Suprapubic skin (tissue), 4 donors: ENCODE data around the gene MED10. TPM values are rescaled to one million over a fixed set of nuclear protein-coding genes. Genes with fewer than 3 reads are reported as not detected.

ENCODE experiments used
- DNase-seq, 2 donors: peaks; one replicate each; pipeline ENCODE4 v3.0.0-alpha.2; 2019; ENCODE audit warnings: low spot score in 2 of 2
- H3K27ac ChIP-seq: fragments of 200-600 bp; sonication (generic); one replicate; pipeline ENCODE4 v1.5.1; 2019
- H3K27me3 ChIP-seq: fragments of 200-600 bp; sonication (generic); one replicate; pipeline ENCODE4 v1.5.1; 2019
- H3K36me3 ChIP-seq: fragments of 200-600 bp; sonication (generic); one replicate; pipeline ENCODE4 v1.5.1; 2019
- H3K4me1 ChIP-seq: fragments of 200-600 bp; sonication (generic); one replicate; pipeline ENCODE4 v1.5.1; 2019
- H3K4me3 ChIP-seq: fragments of 200-600 bp; sonication (generic); one replicate; pipeline ENCODE4 v1.5.1; 2019; ENCODE audit warnings: mild to moderate bottlenecking
- H3K9me3 ChIP-seq: fragments of 200-600 bp; sonication (generic); one replicate; pipeline ENCODE4 v1.5.1; 2019
- CTCF ChIP-seq, 2 donors: fragments of 200-600 bp in 1 of 2; fragments of 450-650 bp in 1 of 2; sonication (generic) in 1 of 2; IDR thresholded peaks; one replicate each; pipeline ENCODE4 v1.5.1; 2016 to 2019; ENCODE audit warnings: antibody characterized with exemption in 2 of 2, mild to moderate bottlenecking in 1 of 2, moderate library complexity in 1 of 2
- EP300 ChIP-seq: sonication (generic); formaldehyde crosslinking; IDR thresholded peaks from one replicate; pipeline ENCODE4 v1.6.1; 2017; ENCODE audit warnings: antibody characterized with exemption
- POLR2A ChIP-seq, 2 donors: fragments of 450-650 bp; IDR thresholded peaks; one replicate each; pipeline ENCODE4 v1.6.1; 2017; ENCODE audit warnings: antibody characterized with exemption in 2 of 2, mild to moderate bottlenecking in 2 of 2, moderate library complexity in 2 of 2
- POLR2AphosphoS5 ChIP-seq, 3 donors: sonication (generic); formaldehyde crosslinking; IDR thresholded peaks; one replicate each; pipeline ENCODE4 v1.6.1; 2017; ENCODE audit warnings: antibody characterized with exemption in 3 of 3
- WGBS: methylation state at CpG from one replicate; pipeline ENCODE4 v1.1.5; 2018; 5-methylcytosine and 5-hydroxymethylcytosine counted together
- total RNA-seq, 4 donors: library from RNA; depleted of rRNA; stranded (reverse); fragments of >200 nt; gene quantifications; one replicate each; pipeline ENCODE4 v1.1.0, GENCODE V29; 2016

MED10 gene
- total RNA-seq, 4 donors from 2014 or later, result 20.1 to 38.8 (median 32.5) TPM

GRCh38 chr5:6391151-6391550, 12.8 kb upstream of the MED10 start:
- DNase-seq, result no peak
- no peak overlapping the region for H3K4me3 ChIP-seq
- TF ChIP-seq EP300, result no peak
- no peak for TF ChIP-seq POLR2AphosphoS5 (IDR thresholded peaks at IDR 0.05)
- no peak for TF ChIP-seq CTCF (IDR thresholded peaks at IDR 0.05)
- no peak for TF ChIP-seq POLR2A (IDR thresholded peaks at IDR 0.05)
- H3K36me3 ChIP-seq, result no peaks in the 10 kb centered on the region
- H3K27me3 ChIP-seq, result peaks cover 28% of the 10 kb centered on the region
- H3K4me1 ChIP-seq, result no peaks in the 10 kb centered on the region
- no peaks in the 10 kb centered on the region for H3K9me3 ChIP-seq
- H3K27ac ChIP-seq, result no peak overlapping the region
- WGBS, result 91% methylated on average over 4 of the region's 4 CpGs

- Histone ChIP-seq H3K9me3 (no peaks in the 10 kb centered on the region), H3K36me3 (no peaks in the 10 kb centered on the region), H3K4me1 (no peaks in the 10 kb centered on the region), H3K4me3 (no peak overlapping the region), H3K27me3 (peaks cover 28% of the 10 kb centered on the region), H3K27ac (no peak overlapping the region)
- DNase-seq, result no peak
- TF ChIP-seq POLR2AphosphoS5 (IDR thresholded peaks at IDR 0.05), result no peak
- no peak for TF ChIP-seq EP300
- no peak for TF ChIP-seq POLR2A (IDR thresholded peaks at IDR 0.05)
- no peak for TF ChIP-seq CTCF (IDR thresholded peaks at IDR 0.05)
- 87% methylated on average over 7 of the region's 7 CpGs for WGBS
Observed at GRCh38 chr5:6389946-6390530, 11.7 kb upstream of the MED10 start.

GRCh38 chr5:6389397-6389796, 11.1 kb upstream of the MED10 start:
- H3K9me3 ChIP-seq, result no peaks in the 10 kb centered on the region
- H3K4me1 ChIP-seq, result no peaks in the 10 kb centered on the region
- no peak for DNase-seq
- H3K27me3 ChIP-seq, result peaks cover 28% of the 10 kb centered on the region
- no peak overlapping the region for H3K27ac ChIP-seq
- WGBS, result 83% methylated on average over 5 of the region's 5 CpGs
- no peaks in the 10 kb centered on the region for H3K36me3 ChIP-seq
- no peak overlapping the region for H3K4me3 ChIP-seq
- TF ChIP-seq POLR2AphosphoS5 (IDR thresholded peaks at IDR 0.05), result no peak
- TF ChIP-seq EP300, result no peak
- TF ChIP-seq POLR2A (IDR thresholded peaks at IDR 0.05), result no peak
- no peak for TF ChIP-seq CTCF (IDR thresholded peaks at IDR 0.05)

GRCh38 chr5:6387970-6388369, 9.6 kb upstream of the MED10 start:
- Histone ChIP-seq H3K36me3 (no peaks in the 10 kb centered on the region), H3K4me3 (no peak overlapping the region), H3K27ac (no peak overlapping the region), H3K27me3 (peaks cover 15% of the 10 kb centered on the region), H3K9me3 (no peaks in the 10 kb centered on the region), H3K4me1 (no peaks in the 10 kb centered on the region)
- DNase-seq, result no peak
- TF ChIP-seq POLR2AphosphoS5 (IDR thresholded peaks at IDR 0.05), result no peak
- no peak for TF ChIP-seq EP300
- no peak for TF ChIP-seq POLR2A (IDR thresholded peaks at IDR 0.05)
- TF ChIP-seq CTCF (IDR thresholded peaks at IDR 0.05), result no peak

- H3K4me3 ChIP-seq, result no peak overlapping the region
- H3K36me3 ChIP-seq, result no peaks in the 10 kb centered on the region
- no peak for TF ChIP-seq CTCF (IDR thresholded peaks at IDR 0.05)
- no peak for TF ChIP-seq POLR2A (IDR thresholded peaks at IDR 0.05)
- no peak overlapping the region for H3K27ac ChIP-seq
- H3K4me1 ChIP-seq, result no peaks in the 10 kb centered on the region
- H3K9me3 ChIP-seq, result no peaks in the 10 kb centered on the region
- peaks cover 6% of the 10 kb centered on the region for H3K27me3 ChIP-seq
- 67% methylated on average over 1 of the region's 1 CpG for WGBS
- no peak for DNase-seq
Observed at GRCh38 chr5:6386271-6386670, 7.9 kb upstream of the MED10 start.
